ENCODE data around the gene NEU1.
"Not testable (repeated sequence)": the region's sequence is repeated elsewhere in the genome, so short reads cannot be mapped to it uniquely, and the experiment has no call there.

Gene NEU1

GRCh38 chr6:31871046-31871659 is 8.5 kb upstream of the NEU1 start:
- no peak for DNase-seq

DNA sequence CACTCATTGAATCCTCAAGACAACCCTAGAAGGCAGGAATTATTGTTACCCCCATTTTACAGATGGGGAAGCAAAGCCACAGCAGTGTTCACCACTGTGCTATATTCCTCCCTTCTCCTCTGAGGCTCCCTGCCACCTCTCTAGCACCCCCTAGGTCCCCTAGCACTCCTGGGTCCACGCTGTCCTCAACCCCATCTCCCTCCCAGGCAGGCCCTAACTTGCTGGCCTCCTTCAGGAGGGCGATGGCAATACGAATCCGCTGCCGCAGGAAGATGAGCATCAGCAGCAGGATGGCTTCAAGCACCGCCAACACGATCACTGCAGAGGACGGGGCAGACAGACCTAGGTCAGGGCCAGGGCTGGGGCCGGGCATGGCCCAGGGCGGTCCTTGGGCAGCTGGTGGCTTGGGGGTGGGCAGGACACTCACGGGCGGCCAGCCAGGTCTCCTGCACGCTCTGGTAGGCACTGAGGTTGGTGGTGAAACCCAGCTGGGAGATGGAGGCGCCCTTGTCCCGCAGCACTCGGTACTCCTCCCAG is 7.8 kb upstream of the NEU1 start:
- DNase-seq: no peak

GRCh38 chr6:31869343-31869742 is 6.7 kb upstream of the NEU1 start:
- DNase-seq: no peak

- not testable (repeated sequence) for DNase-seq
Observed at GRCh38 chr6:31868658-31868971, 6.0 kb upstream of the NEU1 start.

DNA sequence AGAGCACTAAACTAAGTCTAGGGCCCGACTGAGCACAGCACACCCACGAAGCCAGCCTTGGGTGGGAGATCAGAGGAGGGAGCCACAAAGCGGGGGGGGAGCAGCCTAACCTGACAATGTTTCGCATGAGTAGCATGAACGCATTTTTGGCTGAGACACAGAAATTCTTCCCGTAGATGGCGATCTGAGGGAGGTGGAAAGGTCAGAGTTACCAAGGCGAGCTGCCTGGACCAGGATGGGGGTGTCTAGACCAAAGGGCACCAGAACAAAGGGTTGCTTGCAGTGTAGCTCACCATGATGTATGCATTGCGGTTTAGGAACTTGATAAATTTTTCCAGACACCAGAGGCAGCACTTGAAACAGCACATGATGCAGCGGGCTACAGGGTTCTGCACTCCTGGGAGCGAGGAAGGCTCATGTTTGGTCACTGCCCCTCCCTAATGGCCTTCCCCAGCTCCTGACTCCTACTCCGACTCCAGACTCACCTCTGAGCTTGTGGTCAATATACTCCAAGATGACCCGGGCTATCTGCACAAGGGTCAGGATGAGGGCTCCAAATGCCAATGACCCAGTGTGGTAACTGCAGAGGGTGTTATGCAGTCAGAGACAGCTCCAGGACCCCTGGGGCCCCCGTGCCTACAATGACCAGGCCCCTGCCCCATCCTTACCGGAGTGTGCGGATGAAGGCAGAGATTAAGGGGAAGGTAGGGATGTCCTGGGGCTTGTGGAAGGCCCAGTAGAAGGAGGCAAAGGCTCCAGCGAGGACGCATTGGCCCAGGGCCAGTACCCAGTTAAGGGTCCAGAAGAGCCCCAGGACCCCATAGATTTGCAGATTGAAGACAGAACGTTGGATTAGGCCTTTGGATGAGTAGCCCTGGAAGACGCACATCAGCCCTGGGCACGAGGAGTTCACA is 2.8 kb upstream of the NEU1 start:
- no peak for DNase-seq

GRCh38 chr6:31864818-31865204 is 2.2 kb upstream of the NEU1 start:
- DNase-seq: no peak

GRCh38 chr6:31864123-31864562 is 1.5 kb upstream of the NEU1 start:
- DNase-seq: not testable (repeated sequence)

- DNase-seq: no peak
Observed at GRCh38 chr6:31861919-31862343, 690 bp downstream of the NEU1 start.

DNA sequence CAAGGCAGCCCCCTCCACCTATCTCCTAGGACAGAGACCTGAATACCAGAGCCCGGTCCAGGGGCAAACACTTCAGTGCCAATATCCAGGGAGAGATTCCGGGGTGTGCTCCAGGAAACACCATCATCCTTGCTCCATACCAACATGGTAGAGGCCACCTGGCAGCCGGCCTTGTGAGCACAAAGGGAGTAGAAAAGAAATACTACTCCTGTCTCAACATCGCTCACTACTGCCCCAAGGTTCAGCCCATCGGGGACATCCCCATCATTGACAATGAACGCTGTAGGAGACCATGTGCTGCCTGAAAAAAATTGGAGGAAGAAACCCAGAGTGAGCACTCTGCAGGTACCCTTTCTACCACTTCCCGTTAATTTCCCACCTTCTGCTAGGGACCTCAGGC is 1.5 kb downstream of the NEU1 start:
- DNase-seq: no peak

DNA sequence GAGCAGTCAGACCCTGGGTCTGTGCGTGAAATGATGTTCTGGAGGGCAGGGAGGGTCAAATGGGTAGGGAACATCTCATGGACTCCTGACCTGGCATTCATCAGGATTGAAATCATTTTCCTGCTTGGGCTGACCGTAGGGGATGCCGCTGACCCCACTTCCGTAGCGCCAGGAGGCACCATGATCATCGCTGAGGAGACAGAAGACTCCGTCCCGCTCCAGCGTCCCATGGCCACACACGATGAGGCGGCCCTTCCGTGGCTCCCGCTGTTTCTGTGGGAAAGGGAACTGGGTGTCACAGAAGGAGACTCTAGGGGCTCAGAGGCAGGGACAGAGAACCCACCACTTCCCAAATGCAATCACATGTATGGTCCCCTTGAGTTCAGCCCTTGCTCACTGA is 2.3 kb downstream of the NEU1 start:
- DNase-seq: no peak

DNA sequence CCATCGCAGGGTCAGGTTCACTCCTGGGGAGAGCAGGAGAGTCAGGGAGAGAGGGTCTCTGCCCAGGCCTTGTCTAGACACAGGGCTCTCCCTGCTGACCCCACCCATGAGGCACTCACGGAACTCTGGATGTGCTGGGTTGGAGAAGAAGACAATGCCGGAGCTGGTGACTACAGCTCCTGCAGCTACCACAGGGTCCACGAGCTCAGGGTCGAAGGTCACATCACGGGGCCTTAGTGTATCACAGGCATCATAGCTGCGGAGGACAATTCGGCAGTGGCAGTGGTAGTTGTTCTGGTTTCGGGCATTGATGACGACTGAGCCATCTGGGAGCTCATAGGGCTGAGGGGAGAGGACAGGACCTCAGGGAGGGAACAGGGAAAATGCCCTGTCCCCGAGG is 2.7 kb downstream of the NEU1 start:
- no peak for DNase-seq

- DNase-seq: no peak
Observed at GRCh38 chr6:31858707-31859106, 3.9 kb downstream of the NEU1 start.

DNA sequence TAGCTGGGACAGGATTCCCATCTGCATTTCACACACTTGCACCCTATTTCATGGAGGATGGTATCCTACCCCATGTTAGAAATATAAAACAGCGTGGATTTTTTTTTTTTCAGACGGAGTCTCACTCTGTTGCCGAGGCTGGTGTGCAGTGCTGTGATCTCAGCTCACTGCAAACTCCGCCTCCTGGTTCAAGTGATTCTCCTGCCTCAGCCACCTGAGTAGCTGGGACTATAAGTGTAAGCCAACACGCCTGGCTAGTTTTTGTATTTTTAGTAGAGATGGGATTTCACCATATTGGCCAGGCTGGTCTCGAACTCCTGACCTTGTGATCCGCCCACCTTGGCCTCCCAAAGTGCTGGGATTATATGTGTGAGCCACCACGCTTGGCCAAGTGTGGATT is 4.8 kb downstream of the NEU1 start:
- DNase-seq: not testable (repeated sequence)

GRCh38 chr6:31851980-31852718 is 10.5 kb downstream of the NEU1 start:
- DNase-seq: not testable (repeated sequence)

GRCh38 chr6:31851485-31851832 is 11.2 kb downstream of the NEU1 start:
- no peak for DNase-seq

- DNase-seq: no peak
Observed at GRCh38 chr6:31850765-31851484, 11.7 kb downstream of the NEU1 start.

- no peak for DNase-seq
Observed at GRCh38 chr6:31847276-31847978, 15.2 kb downstream of the NEU1 start.

- DNase-seq: no peak
Observed at GRCh38 chr6:31844507-31844906, 18.1 kb downstream of the NEU1 start.

DNA sequence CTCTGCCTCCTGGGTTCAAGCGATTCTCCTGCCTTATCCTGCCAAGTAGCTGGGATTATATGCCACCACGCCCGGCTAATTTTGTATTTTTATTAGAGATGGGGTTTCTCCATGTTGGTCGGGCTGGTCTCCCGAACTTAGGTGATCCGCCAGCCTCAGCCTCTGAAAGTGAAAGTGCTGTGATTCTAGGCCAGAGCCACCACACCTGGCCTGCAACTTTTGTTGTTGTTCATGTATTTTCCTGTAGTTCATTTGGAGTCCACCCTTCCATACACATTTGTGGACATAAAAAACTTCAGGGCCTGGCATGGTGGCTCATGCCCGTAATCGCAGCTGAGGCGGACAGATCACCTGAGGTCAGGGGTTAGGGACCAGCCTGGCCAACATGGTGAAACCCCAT is 20.6 kb downstream of the NEU1 start:
- no peak for DNase-seq

DNA sequence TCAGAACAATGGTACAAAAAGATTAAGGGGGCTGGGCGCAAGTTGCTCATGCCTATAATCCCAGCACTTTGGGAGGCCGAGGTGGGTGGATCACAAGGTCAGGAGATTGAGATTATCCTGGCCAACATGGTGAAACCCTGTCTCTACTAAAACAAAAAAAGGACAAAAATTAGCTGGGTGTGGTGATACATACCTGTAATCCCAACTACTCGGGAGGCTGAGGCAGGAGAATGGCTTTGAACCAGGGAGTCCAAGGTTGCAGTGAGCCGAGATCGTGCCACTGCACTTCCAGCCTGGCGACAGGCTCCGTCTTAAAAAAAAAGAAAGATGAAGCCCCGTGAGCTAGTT is 22.9 kb downstream of the NEU1 start:
- DNase-seq: not testable (repeated sequence)

- DNase-seq: no peak
Observed at GRCh38 chr6:31838968-31839367, 23.7 kb downstream of the NEU1 start.

DNA sequence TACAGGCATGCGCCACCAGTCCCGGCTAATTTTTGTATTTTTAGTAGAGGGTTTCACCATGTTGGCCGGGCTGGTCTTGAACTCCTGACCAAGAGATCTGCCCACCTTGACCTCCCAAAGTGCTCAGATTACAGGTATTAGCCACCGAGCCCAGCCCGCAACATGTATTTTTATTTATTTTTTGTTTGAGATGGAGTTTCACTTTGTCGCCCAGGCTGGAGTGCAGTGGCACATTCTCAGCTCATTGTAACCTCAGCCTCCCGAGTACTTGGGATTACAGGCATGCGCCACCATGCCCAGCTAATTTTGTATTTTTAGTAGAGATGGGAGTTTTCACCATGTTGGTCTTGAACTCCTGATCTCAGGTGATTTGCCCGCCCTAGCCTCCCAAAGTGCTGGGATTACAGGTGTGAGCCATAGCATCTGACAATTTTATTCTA is 24.5 kb downstream of the NEU1 start:
- not testable (repeated sequence) for DNase-seq

Data from activated naive CD4-positive, alpha-beta T cell treated with anti-CD3 and anti-CD28 coated beads, Interleukin-2, amount 50 U/mL, for 16 hours (primary cell).